ENCODE results near the gene PCAT7.
"Not testable (repeated sequence)": the region's sequence is repeated elsewhere in the genome, so short reads cannot be mapped to it uniquely, and the experiment has no call there.

The PCAT7 gene

DNA sequence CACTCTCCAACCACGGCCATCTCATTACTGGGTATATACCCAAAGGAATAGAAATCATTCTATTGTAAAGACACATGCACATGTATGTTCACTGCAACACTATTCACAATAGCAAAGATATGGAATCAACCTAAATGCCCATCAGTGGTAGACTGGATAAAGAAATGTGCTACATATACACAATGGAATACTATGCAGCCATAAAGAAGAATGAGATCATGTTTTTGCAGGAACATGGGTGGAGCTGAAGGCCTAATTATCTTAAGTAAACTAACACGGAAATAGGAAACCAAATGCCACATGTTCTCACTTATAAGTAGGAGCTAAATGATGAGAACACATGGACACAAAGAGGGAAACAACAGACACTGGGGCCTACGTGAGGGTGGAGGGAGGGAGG, 9.4 kb downstream of the PCAT7 start:
- DNase-seq, result not testable (repeated sequence)

DNA sequence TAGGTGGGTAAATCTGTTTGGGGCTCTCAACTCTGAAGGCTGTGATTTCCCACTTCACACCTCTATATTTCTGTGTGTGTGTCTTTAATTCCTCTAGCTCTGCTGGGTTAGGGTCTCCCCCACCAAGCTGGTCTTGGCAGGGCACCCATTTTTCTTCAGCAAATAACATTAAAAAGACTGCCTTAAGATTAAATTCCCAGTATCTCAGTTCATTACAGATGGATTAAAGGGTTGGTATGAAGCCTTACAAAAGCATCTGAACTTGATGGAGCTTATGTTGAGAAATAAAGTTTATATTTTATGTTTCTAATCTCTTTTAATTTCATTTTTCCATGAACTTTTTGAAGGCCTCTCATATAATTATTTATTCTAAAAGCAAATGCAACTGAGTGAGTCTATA, 11.7 kb downstream of the PCAT7 start:
- DNase-seq, result no peak

DNA sequence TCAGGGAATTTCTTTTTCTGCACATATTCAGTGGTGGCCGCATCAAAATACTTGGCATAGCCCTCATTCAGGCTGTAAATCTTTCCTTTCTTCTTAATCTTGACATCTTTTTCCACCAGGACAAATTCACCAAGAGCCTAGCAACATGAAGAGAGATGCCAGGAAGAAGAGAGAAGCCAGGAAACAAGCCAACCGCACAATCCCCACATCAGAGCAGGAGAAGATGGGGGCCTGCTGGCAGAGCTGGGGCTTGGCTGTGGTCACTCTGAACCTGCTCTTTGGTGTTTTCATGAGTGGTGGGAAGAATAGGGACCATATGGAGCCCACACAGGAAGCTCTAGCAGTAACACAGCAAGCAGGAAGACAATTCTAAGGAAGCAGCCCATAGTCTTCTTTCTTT, 12.4 kb downstream of the PCAT7 start:
- no peak for DNase-seq

DNA sequence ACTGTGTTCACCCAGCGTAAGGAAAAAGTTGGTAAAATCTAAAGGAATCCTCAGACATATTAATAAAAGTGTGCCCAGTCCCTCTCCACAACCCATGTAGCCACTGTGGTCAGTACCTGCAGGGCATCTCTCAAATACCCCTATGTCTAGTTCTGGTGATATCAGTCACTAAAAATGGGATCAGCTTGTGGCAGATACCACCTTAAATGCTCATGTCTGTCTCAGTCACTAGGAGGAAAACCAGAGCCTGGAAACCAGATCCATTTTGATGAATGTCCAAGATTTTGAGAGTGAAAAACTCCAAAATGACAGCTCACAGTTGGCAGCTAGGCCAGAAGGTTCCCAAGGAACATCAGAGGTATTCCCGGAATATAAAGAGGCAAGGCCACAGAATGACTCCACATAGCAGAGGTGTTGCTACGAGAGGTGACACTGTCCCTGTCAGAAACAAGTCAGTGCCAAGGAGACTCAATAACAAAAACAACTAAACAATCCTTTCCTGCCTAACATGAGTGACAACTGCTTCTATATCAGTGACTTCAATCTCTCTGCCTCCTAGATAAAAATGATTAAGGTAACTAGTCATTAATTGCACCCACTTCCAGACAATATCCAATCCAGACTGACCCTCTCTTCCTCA, 13.5 kb downstream of the PCAT7 start:
- no peak for DNase-seq

DNA sequence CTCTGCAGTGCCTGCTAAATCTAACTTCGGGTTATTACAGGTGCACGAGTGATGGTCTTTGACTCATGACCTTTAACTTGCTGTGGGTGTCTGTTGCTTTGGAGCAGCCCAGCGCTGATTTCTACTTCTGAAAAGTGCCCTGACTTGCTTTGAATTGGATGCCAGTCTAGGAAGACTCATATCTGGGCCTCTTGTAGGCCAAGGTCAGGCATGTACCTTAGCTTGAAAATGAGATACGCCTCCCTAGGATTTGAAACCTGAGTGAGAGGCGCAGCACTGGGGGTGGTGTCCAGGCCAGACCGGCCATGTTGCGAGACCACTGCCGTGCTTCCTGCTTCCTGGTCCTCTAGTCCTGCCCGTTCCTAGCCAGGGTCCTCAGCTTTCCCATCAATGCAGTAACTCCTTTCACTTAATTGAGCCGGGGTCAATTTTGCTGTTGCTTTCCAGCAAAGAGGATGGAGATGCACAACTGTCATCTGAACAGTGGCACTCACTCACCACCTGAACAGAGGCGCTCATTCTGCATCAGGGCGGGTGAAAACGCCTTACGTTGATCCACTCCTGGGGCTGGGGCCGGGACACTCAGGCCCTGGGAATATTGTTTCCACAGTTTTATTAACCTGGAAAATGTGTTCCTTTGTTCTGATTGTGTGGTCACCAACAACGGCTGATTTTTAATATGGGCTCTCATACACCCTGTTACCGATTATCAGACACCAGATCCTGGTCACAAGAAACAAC, 14.3 kb downstream of the PCAT7 start:
- no peak for DNase-seq

DNA sequence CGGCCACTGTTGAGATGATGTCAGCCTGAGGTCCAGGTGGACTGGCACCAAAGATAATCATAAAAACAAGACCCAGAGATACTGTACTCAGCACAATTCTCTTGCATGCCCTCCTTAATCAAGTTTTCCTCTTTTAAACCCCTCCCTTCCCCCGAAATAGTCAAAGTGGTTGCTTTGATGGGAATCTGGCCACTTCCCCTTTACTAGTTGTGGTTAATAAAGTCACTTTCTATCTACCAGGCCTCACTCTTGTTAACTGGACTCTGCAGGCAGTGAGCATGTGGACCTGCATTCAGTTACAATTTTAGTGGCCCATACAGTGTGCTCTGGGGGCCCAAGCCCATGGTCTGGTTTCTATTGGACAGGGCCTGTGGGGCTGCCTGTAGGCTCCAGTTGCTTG, 21.2 kb downstream of the PCAT7 start:
- no peak for DNase-seq

DNA sequence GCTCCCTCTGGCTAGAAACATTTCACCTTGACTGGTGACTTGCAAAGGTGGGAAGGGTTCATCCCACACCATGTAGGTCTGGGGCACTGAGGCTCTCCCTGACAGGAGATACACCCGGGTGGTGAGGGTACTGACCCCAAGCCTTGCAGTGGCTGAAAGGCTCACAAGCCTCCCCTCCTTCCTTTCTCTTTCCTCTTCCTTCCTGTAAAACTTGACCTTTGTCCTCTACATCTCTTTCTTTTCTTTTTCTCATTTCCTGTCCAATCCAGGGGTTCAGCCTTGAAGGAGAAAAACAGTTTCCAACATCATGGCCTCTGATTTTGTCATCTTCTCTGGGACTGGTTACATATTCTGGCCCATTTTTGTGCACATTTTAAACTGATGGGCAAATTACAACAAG, 22.2 kb downstream of the PCAT7 start:
- no peak for DNase-seq

DNA sequence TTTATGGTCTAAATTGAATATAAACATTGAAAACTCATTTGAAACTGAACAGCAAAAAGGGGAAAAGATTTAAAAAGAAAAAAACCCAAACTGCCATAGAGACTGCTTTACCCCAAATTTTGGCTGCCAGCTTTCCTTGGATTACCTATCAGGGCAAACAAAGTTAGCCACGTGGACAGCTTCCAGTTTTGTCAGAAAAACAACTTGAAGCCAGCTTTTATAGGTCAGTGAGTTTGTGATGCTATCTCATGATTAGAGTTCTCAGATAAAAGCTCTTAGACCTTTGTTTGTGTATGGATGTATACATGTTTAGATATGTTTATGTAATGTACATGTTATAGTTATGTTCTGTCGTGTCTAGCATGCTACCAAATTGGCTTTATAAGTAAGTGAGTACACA, 22.7 kb downstream of the PCAT7 start:
- no peak for DNase-seq

DNA sequence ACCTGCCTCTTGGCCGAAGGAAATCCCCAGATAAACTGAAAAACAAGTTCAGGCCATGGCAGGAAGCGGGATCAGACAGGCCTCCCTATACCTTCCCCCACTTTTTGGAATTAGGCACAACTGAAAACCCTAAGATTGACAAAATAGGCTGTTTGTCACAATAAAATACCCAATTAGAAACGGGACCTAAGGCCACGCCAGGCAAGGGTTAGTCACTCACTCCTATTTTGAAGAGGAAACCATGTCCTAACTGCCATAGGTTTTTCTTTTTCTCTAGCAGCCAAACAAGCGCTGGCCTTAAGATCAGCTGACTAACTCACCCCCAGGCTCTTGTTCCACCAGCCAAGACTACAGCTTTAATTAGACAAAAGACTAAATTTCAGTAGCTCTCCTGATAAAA, 26.8 kb downstream of the PCAT7 start:
- DNase-seq, result no peak

DNA sequence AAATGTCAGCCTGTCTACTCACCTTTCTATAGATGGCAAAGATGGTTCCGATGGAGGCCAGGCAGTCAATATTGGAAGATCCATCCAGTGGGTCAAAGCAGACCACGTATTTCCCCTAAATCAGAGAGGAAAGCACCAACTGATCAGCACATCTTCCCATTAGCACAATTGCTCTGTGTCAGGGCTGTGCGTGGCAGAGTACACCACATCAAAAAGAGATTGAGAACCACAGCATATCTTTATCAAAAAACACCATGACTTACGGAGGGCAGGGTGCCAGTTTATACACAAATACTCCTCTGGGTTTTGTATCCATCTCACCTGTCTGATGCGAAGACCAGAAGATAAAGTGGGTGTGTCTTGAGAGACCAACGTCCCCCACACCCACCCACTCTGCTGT, 29.7 kb downstream of the PCAT7 start:
- DNase-seq, result no peak

DNA sequence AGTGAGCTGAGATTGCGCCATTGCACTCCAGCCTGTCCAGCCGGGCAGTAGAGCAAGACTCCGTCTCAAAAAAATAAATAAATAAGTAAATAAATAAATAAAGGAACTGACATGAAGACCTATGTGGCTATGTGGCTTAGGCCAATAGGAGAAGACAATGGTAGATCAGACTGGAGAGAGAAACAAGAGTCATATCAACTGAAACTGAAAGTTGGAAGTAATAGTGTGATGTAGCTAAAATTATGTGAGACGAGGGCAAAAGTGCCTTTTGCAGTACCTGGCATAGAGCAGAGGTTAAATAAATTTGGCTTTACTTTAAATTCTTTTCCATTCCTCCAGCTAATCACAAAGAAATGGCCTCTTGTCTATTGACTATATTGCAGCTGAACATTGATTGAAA, 31.4 kb downstream of the PCAT7 start:
- no peak for DNase-seq

DNA sequence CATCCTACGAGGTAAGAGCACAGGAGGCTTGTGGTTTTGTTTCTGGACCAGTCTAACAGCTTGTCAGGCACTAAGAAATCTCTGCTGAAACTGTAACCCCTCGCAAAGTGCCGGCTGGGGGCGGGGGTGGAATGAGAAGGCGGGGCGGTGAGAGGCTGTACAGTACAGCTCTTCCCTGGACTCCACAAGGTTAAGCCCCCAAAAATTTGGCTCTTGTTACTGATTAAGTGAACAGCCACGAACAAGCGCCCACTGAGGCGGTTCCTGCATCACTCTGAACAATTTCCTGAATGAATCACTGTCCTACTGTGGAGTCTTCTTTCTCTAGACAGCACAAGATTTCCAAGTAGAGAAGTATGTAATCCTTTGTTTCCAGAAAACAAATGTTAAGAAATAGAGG, 31.9 kb downstream of the PCAT7 start:
- DNase-seq, result no peak

DNA sequence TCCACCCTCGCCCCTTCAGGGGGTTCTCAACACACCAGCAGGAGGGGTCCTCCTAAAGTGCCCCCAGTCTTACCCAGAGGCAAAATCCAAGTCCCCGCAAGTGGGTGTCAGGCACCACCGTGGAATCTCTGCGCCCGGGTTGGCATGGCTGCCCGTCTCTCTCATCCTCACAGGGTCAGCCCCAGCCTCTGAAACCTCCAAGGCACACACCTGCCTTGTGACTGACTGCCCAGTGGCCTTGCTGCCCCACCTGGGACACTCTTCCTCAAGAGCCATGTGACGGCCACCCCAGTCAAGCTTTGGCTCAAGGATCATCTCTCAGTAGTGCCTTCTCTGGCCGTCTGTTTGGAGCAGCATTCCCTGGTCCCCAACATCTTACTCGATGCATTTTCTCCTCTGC, 33.8 kb downstream of the PCAT7 start:
- no peak for DNase-seq

DNA sequence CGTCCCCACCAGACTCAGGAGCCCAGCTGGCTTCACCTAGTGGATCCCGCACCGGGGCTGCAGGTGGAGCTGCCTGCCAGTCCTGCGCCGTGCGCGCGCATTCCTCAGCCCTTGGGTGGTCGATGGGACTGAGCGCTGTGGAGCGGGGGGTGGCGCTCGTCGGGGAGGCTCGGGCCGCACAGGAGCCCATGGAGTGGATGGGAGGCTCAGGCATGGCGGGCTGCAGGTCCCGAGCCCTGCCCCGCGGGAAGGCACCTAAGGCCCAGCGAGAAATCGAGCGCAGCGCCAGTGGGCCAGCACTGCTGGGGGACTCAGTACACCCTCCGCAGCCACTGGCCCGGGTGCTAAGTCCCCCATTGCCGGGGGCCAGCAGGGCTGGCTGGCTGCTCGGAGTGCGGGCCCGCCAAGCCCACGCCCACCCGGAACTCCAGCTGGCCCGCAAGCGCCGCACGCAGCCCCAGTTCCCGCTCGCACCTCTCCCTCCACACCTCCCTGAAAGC, 36.2 kb downstream of the PCAT7 start:
- not testable (repeated sequence) for DNase-seq

DNA sequence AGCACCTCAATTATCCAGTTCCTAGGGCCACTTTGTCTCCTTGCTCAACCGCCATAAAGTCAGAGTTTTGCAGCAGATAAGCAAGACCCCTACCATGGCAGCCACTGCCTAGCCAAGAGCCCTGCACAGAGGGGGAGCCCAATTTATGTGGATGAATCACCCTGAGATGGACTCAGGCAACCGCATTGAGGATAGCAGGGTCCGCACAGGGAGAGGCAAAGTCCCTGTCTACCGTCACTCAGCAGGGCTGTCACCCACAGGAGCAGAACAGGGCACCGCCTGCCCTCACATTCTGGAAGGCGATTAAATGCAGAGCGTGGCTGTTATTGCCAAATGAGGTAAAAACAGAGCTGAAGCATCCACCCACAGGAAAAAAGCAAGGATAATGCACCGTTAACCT, 37.0 kb downstream of the PCAT7 start:
- DNase-seq, result no peak

DNA sequence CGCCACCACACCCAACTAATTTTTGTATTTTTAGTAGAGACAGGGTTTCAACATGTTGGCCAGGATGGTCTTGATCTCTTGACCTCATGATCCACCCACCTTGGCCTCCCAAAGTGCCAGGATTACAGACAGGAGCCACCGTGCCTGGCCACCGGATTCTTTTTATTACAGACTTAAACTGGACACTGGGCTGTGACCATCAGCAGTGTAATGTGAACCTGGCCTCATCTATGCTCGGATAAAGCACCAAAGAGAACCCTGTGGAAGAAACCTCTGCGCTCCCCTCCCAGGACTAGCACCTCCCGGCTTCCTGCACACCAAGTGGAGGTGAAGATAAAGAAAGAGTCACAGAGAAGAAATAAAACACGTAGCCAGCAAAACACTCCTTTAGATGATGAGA, 37.8 kb downstream of the PCAT7 start:
- not testable (repeated sequence) for DNase-seq

DNA sequence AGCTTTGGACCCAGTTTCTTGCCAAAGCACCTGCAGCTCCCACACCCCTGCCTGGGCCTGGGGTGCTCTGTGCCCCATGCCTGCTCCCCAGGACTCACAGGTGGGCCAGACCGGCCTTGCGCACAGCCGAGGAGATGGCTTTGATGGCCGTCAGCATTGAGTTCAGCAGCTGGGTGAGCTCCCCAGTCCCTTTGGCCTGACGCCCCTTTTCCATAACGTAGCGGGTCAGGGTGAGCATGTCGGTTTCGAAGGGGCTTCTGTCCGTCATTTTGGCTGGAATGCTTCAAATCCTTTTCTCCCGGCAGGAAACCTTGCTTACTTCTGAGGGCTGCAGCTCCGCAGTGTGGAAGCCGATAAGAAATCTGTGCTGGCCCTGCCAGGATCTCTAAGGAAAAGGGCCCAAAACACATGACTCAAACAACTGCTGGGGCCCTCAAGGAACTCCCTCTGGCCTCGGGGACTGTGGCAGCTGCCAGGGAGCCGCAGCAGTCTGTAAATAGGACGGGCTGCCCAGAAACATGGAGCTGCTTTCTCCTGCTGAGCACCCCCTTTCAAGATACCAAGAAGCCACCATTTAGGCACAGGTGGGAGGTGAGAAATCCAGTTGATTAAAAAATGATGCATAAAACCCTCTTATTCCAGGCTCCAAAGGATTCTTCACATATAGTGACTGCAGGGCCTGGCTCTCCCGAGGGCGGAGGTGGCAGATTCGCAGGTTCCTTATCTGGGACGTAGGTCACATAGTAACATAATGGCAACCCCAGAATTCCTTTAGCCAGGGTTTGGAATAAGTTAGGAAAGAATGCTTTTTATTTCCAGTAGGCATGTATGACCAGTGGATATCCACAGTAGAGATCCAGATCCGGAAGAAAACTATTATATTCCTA, 38.8 kb downstream of the PCAT7 start, which contains the start of gene FBP2:
TSS of gene FBP2 (minus strand) at position 366 of the 887 bp plus-strand sequence. CDS start at position 268, 98 bp downstream.
- DNase-seq, result no peak

DNA sequence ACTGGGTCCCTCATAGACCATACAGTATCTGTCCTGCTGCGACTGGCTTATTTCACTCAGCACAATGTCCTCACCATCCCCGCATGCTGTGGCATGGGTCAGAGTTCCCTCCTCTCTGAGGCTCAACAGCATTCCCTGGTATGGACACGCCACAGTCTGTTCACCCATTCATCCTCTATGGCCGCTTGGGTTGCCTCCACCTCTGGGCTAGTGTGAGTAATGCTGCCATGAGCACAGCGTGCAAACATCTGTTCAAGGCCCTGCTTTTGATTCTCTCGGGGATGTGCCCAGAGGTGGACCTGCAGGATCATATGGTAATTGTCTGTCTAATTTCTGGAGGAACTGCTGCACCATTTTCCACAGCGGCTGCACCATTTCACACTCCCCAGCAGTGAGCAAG, 44.2 kb downstream of the PCAT7 start:
- no peak for DNase-seq

DNA sequence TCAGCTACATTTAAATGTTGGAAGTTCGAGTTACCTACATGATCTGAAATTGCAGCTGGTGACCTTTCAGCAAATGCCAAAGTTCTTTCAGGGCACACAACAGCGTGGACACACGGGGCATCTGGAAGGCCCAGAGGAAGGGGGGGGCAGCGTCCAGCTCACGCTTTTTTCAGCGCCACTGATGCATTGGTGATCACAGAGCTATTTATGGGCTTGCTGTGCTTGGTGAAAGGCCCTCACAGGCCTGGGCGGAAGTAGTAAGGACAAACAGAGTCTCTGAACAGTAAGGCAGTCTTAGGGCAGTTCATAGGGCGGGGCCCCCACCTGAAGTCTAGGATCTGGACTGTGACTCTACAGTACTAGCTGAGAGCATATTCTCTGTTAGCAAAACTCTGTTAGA, 45.4 kb downstream of the PCAT7 start:
- no peak for DNase-seq

DNA sequence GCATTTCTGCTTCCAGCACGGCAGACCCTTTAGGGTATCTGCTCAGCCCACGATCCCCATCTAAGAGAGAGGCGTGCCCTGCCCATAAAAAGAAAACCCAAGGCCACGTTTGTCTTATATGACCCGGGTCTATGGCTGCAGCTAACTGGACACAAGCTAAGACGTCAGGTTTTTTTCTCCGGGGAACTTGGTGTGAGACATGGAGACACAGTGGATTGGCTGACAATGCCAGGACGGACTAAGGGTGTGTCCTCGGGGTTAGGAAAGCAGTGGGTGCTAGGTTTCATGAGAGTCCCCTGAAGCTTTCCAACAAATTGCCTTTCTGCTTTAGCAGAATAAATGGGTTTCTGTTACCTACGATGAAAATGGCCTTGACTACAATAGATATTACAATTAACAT, 45.8 kb downstream of the PCAT7 start:
- no peak for DNase-seq

DNA sequence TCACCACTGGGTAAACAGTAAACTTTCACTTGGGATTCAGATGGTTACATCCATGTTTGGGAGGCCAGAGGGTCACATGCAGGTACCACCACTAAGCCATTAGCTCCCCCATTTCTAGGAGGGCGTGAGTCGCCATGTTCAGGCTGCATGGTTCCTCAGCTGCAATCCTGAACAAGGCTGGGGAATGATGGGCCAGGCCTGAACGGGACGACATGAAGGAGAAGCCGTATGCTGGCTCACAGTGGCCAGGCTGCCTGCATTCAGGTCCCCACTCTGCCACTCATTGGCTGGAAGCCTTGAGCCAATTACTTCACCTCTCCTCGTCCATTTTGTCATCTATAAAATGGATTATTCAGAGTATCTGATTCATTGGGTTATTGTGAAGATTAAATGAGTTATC, 47.8 kb downstream of the PCAT7 start:
- no peak for DNase-seq

DNA sequence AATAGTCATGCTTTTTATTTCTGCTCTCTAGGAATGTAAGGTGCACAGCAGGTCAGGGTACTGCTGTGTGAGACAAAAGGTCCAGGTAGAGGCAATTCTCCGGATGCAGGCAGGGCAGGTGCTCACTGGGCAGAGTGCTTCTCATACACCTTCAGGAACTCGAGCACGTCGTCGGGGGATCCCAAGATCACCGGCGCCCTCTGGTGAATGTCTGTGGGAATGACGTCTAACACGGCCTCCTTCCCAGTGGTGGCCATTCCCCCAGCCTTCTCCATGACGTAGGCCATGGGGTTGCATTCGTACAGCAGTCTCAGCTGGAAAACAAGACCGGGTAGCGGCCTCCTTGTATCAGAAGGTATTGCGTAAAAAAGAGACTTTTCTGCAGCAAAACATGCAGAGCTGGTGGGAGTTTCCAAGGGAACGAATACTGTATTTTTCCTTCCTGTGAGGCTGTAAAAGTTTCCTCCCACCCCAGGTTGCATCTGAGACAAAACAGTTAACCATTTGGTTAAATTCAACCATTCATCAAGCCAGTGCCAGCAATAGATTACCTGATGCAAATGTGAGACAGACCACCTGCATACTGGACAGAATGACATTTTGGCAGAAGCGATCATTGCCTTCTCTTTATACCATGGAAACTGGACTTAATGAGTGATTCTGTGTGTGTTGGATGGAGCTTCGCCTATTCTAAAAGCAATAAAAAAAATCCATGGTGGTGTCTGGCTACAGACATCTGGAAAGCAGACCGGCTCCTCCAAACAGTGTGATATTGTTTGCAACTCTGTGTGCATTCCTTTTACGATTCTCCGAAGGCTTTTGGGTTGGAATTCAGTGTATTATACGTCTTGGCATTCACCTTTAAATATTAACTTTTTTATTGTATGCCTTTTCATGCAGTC, 48.6 kb downstream of the PCAT7 start:
- peak; percentile 42 for DNase-seq
